HG03095 (cell line): Measurements from ENCODE around the gene DUSP3.
A peak's percentile ranks its signal among the peaks of the same experiment; 100 is the strongest.

Experiments used
- ATAC-seq: cut with Tn5 transposase; IDR thresholded peaks from one replicate; pipeline ENCODE4 v1.9.1; 2021; ENCODE audit warnings: moderate library complexity; ENCODE audit not compliant: unreplicated experiment

The DUSP3 gene

GRCh38 chr17:43769859-43770258 is 8.9 kb downstream of the DUSP3 start:
- no peak for ATAC-seq

GRCh38 chr17:43769426-43769825 is 9.4 kb downstream of the DUSP3 start:
- ATAC-seq: no peak

- no peak for ATAC-seq
Measured at GRCh38 chr17:43768943-43769342, 9.8 kb downstream of the DUSP3 start.

GRCh38 chr17:43768382-43768781 is 10.4 kb downstream of the DUSP3 start:
- no peak for ATAC-seq

GRCh38 chr17:43767713-43768059 is 11.1 kb downstream of the DUSP3 start:
- ATAC-seq: no peak

GRCh38 chr17:43767053-43767712 is 11.6 kb downstream of the DUSP3 start:
- ATAC-seq: no peak

GRCh38 chr17:43766413-43767052 is 12.2 kb downstream of the DUSP3 start:
- no peak for ATAC-seq

GRCh38 chr17:43760254-43760852 is 18.4 kb downstream of the DUSP3 start:
- ATAC-seq: peak; percentile 68

GRCh38 chr17:43759836-43760235 is 18.9 kb downstream of the DUSP3 start:
- ATAC-seq: no peak

- no peak for ATAC-seq
Measured at GRCh38 chr17:43758497-43759174, 20.1 kb downstream of the DUSP3 start, which contains the start of gene SOST. TSS of gene SOST (minus strand) at chr17:43758791. CDS start at chr17:43758741, 50 bp downstream.

- no peak for ATAC-seq
Measured at GRCh38 chr17:43758086-43758485, 20.7 kb downstream of the DUSP3 start.

- no peak for ATAC-seq
Measured at GRCh38 chr17:43757171-43757660, 21.6 kb downstream of the DUSP3 start.

- ATAC-seq: no peak
Measured at GRCh38 chr17:43756201-43756600, 22.6 kb downstream of the DUSP3 start.

GRCh38 chr17:43755389-43755875 is 23.3 kb downstream of the DUSP3 start:
- no peak for ATAC-seq

- no peak for ATAC-seq
Measured at GRCh38 chr17:43754947-43755346, 23.8 kb downstream of the DUSP3 start.

- ATAC-seq: no peak
Measured at GRCh38 chr17:43753493-43754129, 25.2 kb downstream of the DUSP3 start.

GRCh38 chr17:43750153-43750552 is 28.6 kb downstream of the DUSP3 start:
- no peak for ATAC-seq

- no peak for ATAC-seq
Measured at GRCh38 chr17:43745541-43745940, 33.2 kb downstream of the DUSP3 start.

GRCh38 chr17:43741636-43742035 is 37.1 kb downstream of the DUSP3 start:
- ATAC-seq: no peak

- ATAC-seq: no peak
Measured at GRCh38 chr17:43740541-43740940, 38.2 kb downstream of the DUSP3 start.

- no peak for ATAC-seq
Measured at GRCh38 chr17:43737722-43738121, 41.1 kb downstream of the DUSP3 start.
